H1 (cell line): Measurements from ENCODE around the gene CHAC1. TPM values are rescaled to one million over a fixed set of nuclear protein-coding genes. Genes with fewer than 3 reads are reported as not detected.

Experiments used
- CTCF ChIA-PET: fragments of 300-600 bp; sonication (Branson Sonifier 250); formaldehyde crosslinking; loops from one replicate; lab custom pipeline; 2021; ENCODE audit not compliant: partially characterized antibody; lab: Charles Lee
- POLR2A ChIA-PET: fragments of 300-600 bp; sonication (Branson Sonifier 250); formaldehyde crosslinking; loops from one replicate; lab custom pipeline; 2021; ENCODE audit warnings: inconsistent platforms; ENCODE audit not compliant: partially characterized antibody; lab: Charles Lee
- DNase-seq, 2 experiments: peaks; one replicate each; pipeline versions ENCODE4 v3.0.0 to v3.0.0-alpha.2; 2010 to 2022; ENCODE audit warnings: low spot score in 2 of 2, low read depth in 1 of 2, mixed read lengths in 1 of 2
- FAIRE-seq: peaks from 2 replicates; lab custom pipeline; 2011; peaks lifted over from hg19 to GRCh38; lab: Jason Lieb, UNC
- H2AFZ ChIP-seq: 2 replicates; pipeline ENCODE4 v1.8.1; 2012; ENCODE audit warnings: low read length, inconsistent platforms
- H2AK5ac ChIP-seq: 2 replicates; pipeline ENCODE4 v1.6.1; 2013; ENCODE audit warnings: low read depth, low read length
- H2BK120ac ChIP-seq: replicated peaks from 2 replicates; pipeline ENCODE3; 2013; ENCODE audit warnings: low read depth, low read length, inconsistent platforms
- H2BK12ac ChIP-seq: 2 replicates; pipeline ENCODE4 v1.6.1; 2013; ENCODE audit warnings: low read depth, low read length
- H2BK15ac ChIP-seq: 2 replicates; pipeline ENCODE4 v1.6.1; 2013; ENCODE audit warnings: low read length
- H2BK20ac ChIP-seq: 2 replicates; pipeline ENCODE4 v1.6.1; 2013; ENCODE audit warnings: low read length
- H2BK5ac ChIP-seq: 2 replicates; pipeline ENCODE4 v1.6.1; 2013; ENCODE audit warnings: low read depth, low read length
- H3K14ac ChIP-seq: 2 replicates; pipeline ENCODE4 v1.6.1; 2013; ENCODE audit warnings: inconsistent platforms; ENCODE audit not compliant: insufficient read length
- H3K18ac ChIP-seq: 2 replicates; pipeline ENCODE4 v1.6.1; 2013; ENCODE audit warnings: low read length; ENCODE audit errors: extremely low read depth
- H3K23ac ChIP-seq: 2 replicates; pipeline ENCODE4 v1.6.1; 2013; ENCODE audit warnings: inconsistent platforms; ENCODE audit not compliant: insufficient read length
- H3K23me2 ChIP-seq: 2 replicates; pipeline ENCODE4 v1.6.1; 2013; ENCODE audit warnings: low read depth, low read length
- H3K27ac ChIP-seq: 2 replicates; pipeline ENCODE4 v1.6.1; 2011; ENCODE audit warnings: low read depth, low read length, inconsistent platforms
- H3K27me3 ChIP-seq, 4 experiments: replicated peaks in 1 of 4; 1 replicate in 1 of 4; 2 replicates in 3 of 4; pipeline versions ENCODE4 v1.6.1 to v1.8.1; 2011 to 2013; ENCODE audit warnings: low read length in 3 of 4, mild to moderate bottlenecking in 3 of 4, inconsistent platforms in 2 of 4, mixed read lengths in 2 of 4, moderate library complexity in 1 of 4; ENCODE audit not compliant: control insufficient read depth in 3 of 4, insufficient read depth in 3 of 4; ENCODE audit errors: extremely low read depth in 1 of 4
- H3K36me3 ChIP-seq, 4 experiments: 2 replicates each; pipeline versions ENCODE4 v1.6.1 to v1.8.1; 2011 to 2013; ENCODE audit warnings: mild to moderate bottlenecking in 4 of 4, low read length in 3 of 4, moderate library complexity in 2 of 4, control low read depth in 1 of 4, inconsistent platforms in 1 of 4; ENCODE audit not compliant: insufficient read depth in 4 of 4, control insufficient read depth in 2 of 4
- H3K4ac ChIP-seq: replicated peaks from 2 replicates; pipeline ENCODE3; 2013; ENCODE audit warnings: low read length, low read depth, mixed read lengths, inconsistent platforms; ENCODE audit not compliant: insufficient read length
- H3K4me1 ChIP-seq, 4 experiments: replicated peaks in 1 of 4; 1 replicate in 1 of 4; 2 replicates in 3 of 4; pipeline versions ENCODE4 v1.6.1 to v1.8.1; 2011 to 2013; ENCODE audit warnings: low read length in 3 of 4, inconsistent platforms in 2 of 4, mixed read lengths in 1 of 4; ENCODE audit not compliant: insufficient read depth in 4 of 4, control insufficient read depth in 3 of 4
- H3K4me2 ChIP-seq, 2 experiments: 2 replicates each; pipeline versions ENCODE4 v1.6.1 to v1.8.1; 2011 to 2013; ENCODE audit warnings: low read depth in 2 of 2, low read length in 2 of 2, control low read depth in 1 of 2, inconsistent platforms in 1 of 2, mild to moderate bottlenecking in 1 of 2; ENCODE audit not compliant: insufficient read depth in 1 of 2
- H3K4me3 ChIP-seq, 4 experiments: fragments of 200-600, 300-600 bp in 1 of 4; sonication (generic), shearing (Covaris generic), sonication (Bioruptor Twin) in 1 of 4; 2 replicates each; pipeline versions ENCODE4 v1.5.1 to v1.8.1; 2011 to 2016; ENCODE audit warnings: low read length in 4 of 4, low read depth in 3 of 4, control low read depth in 2 of 4, inconsistent platforms in 2 of 4, mild to moderate bottlenecking in 2 of 4, mixed read lengths in 1 of 4, moderate library complexity in 1 of 4; ENCODE audit not compliant: insufficient read depth in 2 of 4; ENCODE audit errors: extremely low read depth in 1 of 4
- H3K56ac ChIP-seq: replicated peaks from 2 replicates; pipeline ENCODE3; 2013; ENCODE audit warnings: low read depth, mild to moderate bottlenecking, mixed read lengths, low read length, inconsistent platforms; ENCODE audit not compliant: insufficient read length
- H3K79me1 ChIP-seq: 2 replicates; pipeline ENCODE4 v1.6.1; 2013; ENCODE audit warnings: low read depth, low read length, control low read depth
- H3K79me2 ChIP-seq, 2 experiments: 2 replicates each; pipeline versions ENCODE4 v1.6.1 to v1.8.1; 2012 to 2013; ENCODE audit warnings: low read length in 2 of 2, mild to moderate bottlenecking in 2 of 2, inconsistent platforms in 1 of 2; ENCODE audit not compliant: insufficient read depth in 2 of 2, control insufficient read depth in 1 of 2
- H3K9ac ChIP-seq, 4 experiments: replicated peaks in 1 of 4; 1 replicate in 1 of 4; 2 replicates in 3 of 4; pipeline versions ENCODE4 v1.6.1 to v1.8.1; 2011 to 2013; ENCODE audit warnings: low read depth in 3 of 4, low read length in 3 of 4, control low read depth in 2 of 4, mild to moderate bottlenecking in 2 of 4, moderate library complexity in 2 of 4, inconsistent platforms in 1 of 4; ENCODE audit errors: extremely low read depth in 1 of 4
- H3K9me3 ChIP-seq, 2 experiments: 2 replicates each; pipeline versions ENCODE4 v1.6.1 to v1.8.1; 2012 to 2013; ENCODE audit warnings: mild to moderate bottlenecking in 2 of 2, moderate library complexity in 2 of 2, control low read depth in 1 of 2, inconsistent platforms in 1 of 2, low read depth in 1 of 2, low read length in 1 of 2, mixed read lengths in 1 of 2; ENCODE audit not compliant: insufficient read depth in 2 of 2
- H4K20me1 ChIP-seq, 2 experiments: replicated peaks in 1 of 2; 2 replicates each; pipeline versions ENCODE3 to v1.8.1; 2011 to 2013; ENCODE audit warnings: inconsistent platforms in 2 of 2, low read length in 2 of 2, mild to moderate bottlenecking in 1 of 2; ENCODE audit not compliant: insufficient read depth in 2 of 2, control insufficient read depth in 1 of 2
- H4K5ac ChIP-seq: 2 replicates; pipeline ENCODE4 v1.6.1; 2013; ENCODE audit warnings: low read length, low read depth, mixed read lengths, inconsistent platforms; ENCODE audit not compliant: insufficient read length
- H4K8ac ChIP-seq: 2 replicates; pipeline ENCODE4 v1.8.0; 2013; ENCODE audit warnings: mild to moderate bottlenecking, moderate library complexity, low read length, inconsistent platforms; ENCODE audit not compliant: insufficient read depth; ENCODE audit errors: extremely low read depth
- H4K91ac ChIP-seq: replicated peaks from 2 replicates; pipeline ENCODE3; 2013; ENCODE audit warnings: low read length, mixed read lengths, inconsistent platforms; ENCODE audit not compliant: insufficient read length
- EGR1 ChIP-seq: IDR thresholded peaks from 2 replicates; pipeline ENCODE4 v1.6.1; 2011; ENCODE audit warnings: low read depth, low read length, borderline replicate concordance
- WGBS, 2 experiments: shearing (Covaris generic) in 1 of 2; methylation state at CpG; one replicate each; pipeline versions ENCODE4 v1.1.6 to v1.1.7; 2013 to 2015; ENCODE audit warnings: low lambda C conversion rate in 2 of 2, mixed read lengths in 2 of 2, inconsistent platforms in 1 of 2, low coverage in 1 of 2, missing lambda C conversion rate in 1 of 2; ENCODE audit not compliant: insufficient replicate concordance in 2 of 2, insufficient coverage in 1 of 2, insufficient read length in 1 of 2; ENCODE audit errors: extremely low coverage in 1 of 2, missing lambda C conversion rate in 1 of 2; 5-methylcytosine and 5-hydroxymethylcytosine counted together
- polyA plus RNA-seq, 7 experiments: library from polyadenylated mRNA; depleted of rRNA in 3 of 7; stranded (reverse) in 5 of 7; unstranded in 2 of 7; fragments of >200 nt in 5 of 7; fragments of 200-250 nt in 2 of 7; gene quantifications; 1 replicate in 5 of 7; 2 replicates in 1 of 7; 4 replicates in 1 of 7; pipeline versions ENCODE4 v1.2.1 to v1.2.3, GENCODE V29; 2011 to 2013; ENCODE audit warnings: missing spikeins in 2 of 7, mixed read lengths in 2 of 7
- total RNA-seq: library from RNA; stranded (reverse); fragmentation: NEBNext Ultra II Directional; extraction: Animal tissue kit (Norgen Biotek cat#: 25700); gene quantifications from 2 replicates; pipeline ENCODE4 v1.2.1, GENCODE V29; 2021
- TF ChIP-seq, protein P1 (sequence below): IDR thresholded peaks from 2 replicates; pipeline ENCODE4 v1.6.1; 2011; ENCODE audit warnings: low read depth, mild to moderate bottlenecking, low read length; ENCODE audit not compliant: insufficient read depth

CHAC1 gene
- total and polyA plus RNA-seq, 2 of the 8 experiments (the other 6 are each of a cell fraction or from before 2014, with no cell fraction given), result 34.3 to 159 TPM

- no peak overlapping the region for H2BK120ac ChIP-seq
- no peak overlapping the region for H3K4ac ChIP-seq
- no peak overlapping the region for H3K18ac ChIP-seq
- no peak overlapping the region for H3K14ac ChIP-seq
- peaks cover 0 to 6% (median 3%) of the 10 kb centered on the region in 4 experiments; a peak in 5 of 7 replicates for H3K4me1 ChIP-seq
- no peak overlapping the region for H3K56ac ChIP-seq
- no peak overlapping the region for H2AFZ ChIP-seq
- H2BK12ac ChIP-seq, result no peak overlapping the region
- no peak overlapping the region for H4K8ac ChIP-seq
- no peaks in the 10 kb centered on the region for H3K23me2 ChIP-seq
- 73% methylated on average over 22 of the region's 22 CpGs; no CpG with 5 or more reads in 1 of the 2 experiments for WGBS, 2 experiments
- H3K4me3 ChIP-seq, result 0 out of 8 replicates have a peak overlapping the region, but pooled peaks of 1 of the 4 experiments have one; percentile 1
- H3K23ac ChIP-seq, result no peak overlapping the region
- H3K4me2 ChIP-seq, result 0 out of 4 replicates have a peak overlapping the region, but pooled peaks of 1 of the 2 experiments have one; percentile 8
- H3K79me1 ChIP-seq, result no peaks in the 10 kb centered on the region; the same call in 1 of the 2 replicates
- ChIA-PET CTCF (interaction anchor here (0.7 to 1.9 kb wide), 6 partner anchors 17 to 630 kb away, joined by 3 to 6 read pairs (median 3); no protein-coding TSS in a partner anchor), POLR2A (interaction anchor here (1.1 to 28.7 kb wide), 8 partner anchors 9 to 91 kb away, joined by 3 to 1505 read pairs (median 24); partner anchors contain the start of genes CHAC1 and DLL4)
- H4K5ac ChIP-seq, result no peak overlapping the region
- peaks cover 0 to 20% of the 10 kb centered on the region in 2 experiments; a peak in 1 of 4 replicates for H3K79me2 ChIP-seq
- TF ChIP-seq EGR1, result peak; percentile 72; the same call in 1 of the 2 replicates
- TF ChIP-seq, protein P1, sequence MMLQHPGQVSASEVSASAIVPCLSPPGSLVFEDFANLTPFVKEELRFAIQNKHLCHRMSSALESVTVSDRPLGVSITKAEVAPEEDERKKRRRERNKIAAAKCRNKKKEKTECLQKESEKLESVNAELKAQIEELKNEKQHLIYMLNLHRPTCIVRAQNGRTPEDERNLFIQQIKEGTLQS, result no peak
- no peak overlapping the region for H2BK20ac ChIP-seq
- no peak overlapping the region for H2BK15ac ChIP-seq
- no peaks in the 10 kb centered on the region for H3K27me3 ChIP-seq
- no peak overlapping the region for H4K91ac ChIP-seq
- FAIRE-seq (no peak), DNase-seq (no peak)
- no peak overlapping the region for H2AK5ac ChIP-seq
- H3K9me3 ChIP-seq, result no peaks in the 10 kb centered on the region
- H4K20me1 ChIP-seq, result peaks cover 0 to 12% of the 10 kb centered on the region in 2 experiments
- no peak overlapping the region for H3K9ac ChIP-seq
- peaks cover 8 to 27% (median 12%) of the 10 kb centered on the region in 4 experiments for H3K36me3 ChIP-seq
- peak overlapping the region; percentile 32; the same call in 1 of the 2 replicates for H2BK5ac ChIP-seq
- H3K27ac ChIP-seq, result no peak overlapping the region
These were observed 6.3 kb downstream of the CHAC1 start for GRCh38 chr15:40959331-40960141.
